GF-D8 (cell line): ENCODE data around the gene RYR3.

Source experiments
- DNase-seq: peaks from one replicate; lab custom pipeline; 2025; lab: John Stamatoyannopoulos, UW

The RYR3 gene

GRCh38 chr15:33894193-33894592 lies 583.4 kb downstream of the RYR3 start:
- no peak for DNase-seq

- no peak for DNase-seq
Observed at GRCh38 chr15:33902043-33902442, 591.3 kb downstream of the RYR3 start.

GRCh38 chr15:33903661-33904060 lies 592.9 kb downstream of the RYR3 start:
- no peak for DNase-seq

GRCh38 chr15:33907326-33907725 lies 596.6 kb downstream of the RYR3 start:
- no peak for DNase-seq

GRCh38 chr15:33908406-33908805 lies 597.6 kb downstream of the RYR3 start:
- DNase-seq: no peak

- no peak for DNase-seq
Observed at GRCh38 chr15:33910741-33911140, 600.0 kb downstream of the RYR3 start.

GRCh38 chr15:33912326-33912725 lies 601.6 kb downstream of the RYR3 start:
- no peak for DNase-seq

- no peak for DNase-seq
Observed at GRCh38 chr15:33913459-33913858, 602.7 kb downstream of the RYR3 start.
